Subcutaneous abdominal adipose tissue (tissue), 5 donors: ENCODE results near the gene HDAC5.
"Not testable (repeated sequence)": the region's sequence is repeated elsewhere in the genome, so short reads cannot be mapped to it uniquely, and the experiment has no call there.

ENCODE experiments used
- H3K27ac ChIP-seq: one replicate; pipeline ENCODE4 v1.7.0; 2013; ENCODE audit warnings: low read depth, mild to moderate bottlenecking, inconsistent platforms, low read length, moderate library complexity
- H3K27me3 ChIP-seq, 5 donors: one replicate each; pipeline ENCODE4 v1.7.0; 2013; ENCODE audit warnings: low read length in 5 of 5, inconsistent platforms in 1 of 5; ENCODE audit not compliant: control insufficient read depth in 5 of 5, insufficient read depth in 4 of 5
- H3K36me3 ChIP-seq, 5 donors: one replicate each; pipeline ENCODE4 v1.7.0; 2013; ENCODE audit warnings: low read length in 5 of 5; ENCODE audit not compliant: control insufficient read depth in 5 of 5, insufficient read depth in 5 of 5
- H3K4me1 ChIP-seq, 5 donors: one replicate each; pipeline ENCODE4 v1.7.0; 2013; ENCODE audit warnings: low read length in 5 of 5, mild to moderate bottlenecking in 3 of 5, moderate library complexity in 1 of 5; ENCODE audit not compliant: control insufficient read depth in 5 of 5, insufficient read depth in 5 of 5
- H3K4me3 ChIP-seq, 5 donors: one replicate each; pipeline ENCODE4 v1.7.0; 2013; ENCODE audit warnings: low read length in 5 of 5, low read depth in 1 of 5
- H3K9ac ChIP-seq, 5 donors: one replicate each; pipeline ENCODE4 v1.7.0; 2013; ENCODE audit warnings: low read length in 5 of 5, mild to moderate bottlenecking in 4 of 5, moderate library complexity in 3 of 5
- H3K9me3 ChIP-seq, 5 donors: one replicate each; pipeline ENCODE4 v1.7.0; 2013; ENCODE audit warnings: low read length in 5 of 5; ENCODE audit not compliant: control insufficient read depth in 5 of 5
- donor health status: healthy.
- donor health status: healthy.
- donor health status: healthy.
- donor health status: healthy.
- donor health status: healthy.

The HDAC5 gene

DNA sequence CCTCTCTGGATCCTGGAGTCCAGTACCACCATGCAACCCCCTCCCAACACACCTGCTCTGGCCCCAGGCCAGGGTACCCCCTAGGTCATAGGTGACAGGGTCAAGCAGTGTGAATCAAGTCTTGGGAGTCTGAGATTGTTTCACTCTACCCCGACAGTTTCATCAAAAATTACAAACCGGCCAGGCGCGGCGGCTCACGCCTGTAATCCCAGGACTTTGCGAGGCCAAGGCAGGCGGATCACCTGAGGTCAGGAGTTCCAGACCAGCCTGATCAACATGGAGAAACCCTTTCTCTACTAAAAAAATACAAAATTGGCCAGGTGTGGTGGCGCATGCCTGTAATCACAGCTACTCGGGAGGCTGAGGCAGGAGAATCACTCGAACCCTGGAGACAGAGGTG is 3.2 kb downstream of the HDAC5 start:
- H3K9me3 ChIP-seq, H3K27me3 ChIP-seq, H3K4me3 ChIP-seq, H3K27ac ChIP-seq, H3K9ac ChIP-seq: not testable (repeated sequence)
- peaks cover 0 to 23% (median 15%) of the 10 kb centered on the region in 5 donors for H3K36me3 ChIP-seq
- peaks cover 1 to 52% (median 48%) of the 10 kb centered on the region in 5 donors for H3K4me1 ChIP-seq

DNA sequence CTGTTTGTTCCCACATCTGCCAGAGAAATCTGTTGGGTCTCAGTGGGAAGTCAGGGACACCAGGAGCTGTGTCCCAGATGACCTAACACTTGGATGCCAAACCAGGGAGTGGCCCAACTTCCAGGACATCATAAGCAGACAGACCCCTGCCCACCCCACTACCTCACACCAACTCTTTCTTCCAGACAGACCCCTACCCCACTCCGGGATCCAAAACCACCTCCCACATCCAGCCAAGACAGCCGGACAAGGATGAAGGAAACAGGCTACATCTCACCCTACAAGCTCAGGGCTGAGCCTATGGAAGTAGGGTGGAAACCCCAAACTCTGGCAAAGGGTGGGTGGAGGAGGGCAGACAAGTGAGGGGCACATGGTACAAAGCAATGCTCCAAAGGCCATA is 3.6 kb downstream of the HDAC5 start:
- Histone ChIP-seq H3K4me1 (peaks cover 2 to 57% (median 53%) of the 10 kb centered on the region in 5 donors), H3K36me3 (peaks cover 0 to 27% (median 19%) of the 10 kb centered on the region in 5 donors), H3K9ac (no peak overlapping the region), H3K27me3 (no peaks in the 10 kb centered on the region), H3K9me3 (no peaks in the 10 kb centered on the region), H3K4me3 (no peak overlapping the region), H3K27ac (no peak overlapping the region)

DNA sequence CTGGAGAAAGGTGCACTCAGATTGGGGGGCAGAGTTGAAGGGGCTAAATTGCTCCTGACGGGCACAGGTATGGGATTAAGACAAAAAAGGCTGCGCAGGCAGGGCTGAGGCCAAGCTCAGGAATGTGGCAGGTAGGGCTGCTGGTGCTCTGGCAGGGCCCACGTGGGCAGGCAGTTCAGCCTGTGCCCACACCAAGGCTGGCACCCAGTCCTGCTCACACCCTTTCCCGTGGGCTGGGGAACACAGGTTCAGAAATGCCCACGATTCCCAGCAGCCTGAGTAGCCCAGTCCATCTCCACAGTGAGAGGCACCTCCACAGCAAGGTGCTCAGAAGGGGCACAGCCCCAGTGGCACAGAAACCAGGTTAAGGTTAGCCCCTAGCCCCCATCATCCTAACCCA is 4.4 kb downstream of the HDAC5 start:
- H3K27ac ChIP-seq = no peak overlapping the region
- no peak overlapping the region for H3K4me3 ChIP-seq
- no peaks in the 10 kb centered on the region for H3K9me3 ChIP-seq
- H3K9ac ChIP-seq = peak overlapping the region in 1 of 5 donors; percentile 48
- peaks cover 0 to 35% (median 24%) of the 10 kb centered on the region in 5 donors for H3K36me3 ChIP-seq
- peaks cover 5 to 61% (median 56%) of the 10 kb centered on the region in 5 donors for H3K4me1 ChIP-seq
- H3K27me3 ChIP-seq = no peaks in the 10 kb centered on the region

DNA sequence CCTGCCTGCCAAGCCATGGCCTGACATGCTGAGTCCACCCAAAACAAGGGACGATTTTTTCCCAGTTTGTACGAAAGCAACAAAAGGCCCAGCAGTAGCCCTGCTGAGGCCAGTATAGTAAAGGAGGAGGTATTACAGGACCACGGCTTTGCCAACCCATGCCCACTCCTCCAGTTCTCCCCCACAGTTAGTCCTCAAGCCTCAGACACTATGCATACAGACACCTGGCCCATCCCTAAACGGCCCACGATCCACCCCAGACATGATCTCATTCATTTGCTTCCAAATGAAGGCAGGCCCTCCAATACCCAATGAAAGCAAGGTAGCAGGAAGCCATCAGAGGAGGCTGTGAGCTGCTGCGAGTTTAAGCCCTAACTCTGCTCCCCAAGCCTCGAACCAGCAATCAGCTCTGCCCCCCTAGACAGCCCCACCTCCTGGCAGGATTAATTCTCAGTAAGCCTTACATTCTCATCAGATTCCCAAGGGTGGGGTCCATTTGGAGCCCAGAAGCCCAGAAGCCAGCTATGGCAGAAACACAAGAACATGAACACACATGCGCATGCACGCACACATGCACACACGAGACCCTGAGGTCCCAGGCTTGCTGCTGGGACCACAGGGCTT is 4.9 kb downstream of the HDAC5 start:
- Histone ChIP-seq H3K9ac (peak overlapping the region in 1 of 5 donors; percentile 48), H3K9me3 (no peaks in the 10 kb centered on the region), H3K27ac (no peak overlapping the region), H3K4me3 (no peak overlapping the region), H3K36me3 (peaks cover 0 to 40% (median 29%) of the 10 kb centered on the region in 5 donors), H3K27me3 (no peaks in the 10 kb centered on the region), H3K4me1 (peaks cover 9 to 64% (median 59%) of the 10 kb centered on the region in 5 donors)

DNA sequence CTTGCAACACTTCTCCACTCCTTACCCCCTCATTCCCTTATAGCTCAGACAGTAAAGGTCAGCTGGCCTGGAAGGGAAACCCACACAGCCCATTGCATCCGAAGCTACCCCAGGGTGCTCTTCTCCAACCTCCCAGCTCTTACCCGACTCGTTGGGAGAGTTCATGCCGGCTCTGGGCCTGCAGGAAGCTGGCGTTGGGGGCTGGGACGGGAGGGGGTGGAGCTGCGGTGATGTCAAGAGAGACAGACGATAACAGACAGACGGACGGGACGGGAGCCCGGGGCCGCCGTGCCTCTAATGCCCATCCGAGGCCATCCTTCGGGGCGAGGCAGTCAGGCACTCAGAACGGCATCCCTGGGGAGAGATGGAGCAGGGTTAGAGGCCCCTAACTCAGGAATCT is 6.1 kb downstream of the HDAC5 start:
- Histone ChIP-seq H3K4me1 (peaks cover 9 to 69% (median 63%) of the 10 kb centered on the region in 5 donors), H3K9me3 (no peaks in the 10 kb centered on the region), H3K9ac (no peak overlapping the region), H3K4me3 (no peak overlapping the region), H3K27ac (no peak overlapping the region), H3K36me3 (peaks cover 0 to 49% (median 29%) of the 10 kb centered on the region in 5 donors), H3K27me3 (no peaks in the 10 kb centered on the region)

DNA sequence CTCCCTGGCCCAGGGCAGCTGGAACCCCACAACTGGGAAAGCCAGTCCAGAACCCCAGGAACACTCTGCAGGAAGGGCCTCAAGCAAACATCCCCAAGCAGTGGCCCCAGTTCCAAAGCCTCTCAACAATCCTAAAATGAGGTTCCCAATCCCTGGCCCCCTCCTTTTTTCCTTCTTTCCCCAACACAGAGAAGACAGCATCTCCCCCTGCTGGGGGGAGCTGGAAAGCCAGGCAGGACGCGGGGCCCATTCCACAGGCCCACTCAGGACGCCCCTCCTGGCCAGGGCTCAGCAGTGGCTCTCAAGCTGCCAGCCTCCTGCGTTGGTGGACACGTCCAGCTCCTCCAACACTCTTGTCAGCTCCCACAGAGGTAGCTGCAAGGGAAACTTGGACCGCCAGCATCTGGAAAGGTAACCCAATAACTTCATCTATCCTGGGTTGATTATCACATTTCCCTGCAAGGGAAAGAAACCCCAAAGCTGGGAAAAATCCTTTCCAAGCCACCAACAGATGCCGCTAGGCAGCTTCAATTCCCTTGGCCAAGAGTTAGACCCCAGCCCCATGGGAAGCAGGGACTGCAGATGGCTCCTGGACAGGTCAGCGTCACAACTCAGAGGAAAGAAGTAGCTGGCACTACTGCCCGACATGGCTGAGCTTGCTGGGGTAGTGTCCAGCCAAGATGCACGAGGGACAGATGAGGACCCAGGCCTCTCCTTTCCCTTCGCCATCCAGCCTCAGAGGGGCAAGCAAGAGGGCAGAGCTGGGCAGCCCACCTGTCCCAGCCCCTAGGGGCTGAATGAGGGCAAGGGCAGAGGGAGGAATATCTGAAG is 7.6 kb downstream of the HDAC5 start:
- H3K9me3 ChIP-seq = no peaks in the 10 kb centered on the region
- no peaks in the 10 kb centered on the region for H3K27me3 ChIP-seq
- no peak overlapping the region for H3K4me3 ChIP-seq
- H3K27ac ChIP-seq = peak overlapping the region; percentile 37
- peak overlapping the region in 2 of 5 donors; percentile 13 to 19 for H3K9ac ChIP-seq
- peaks cover 0 to 49% (median 29%) of the 10 kb centered on the region in 5 donors for H3K36me3 ChIP-seq
- peaks cover 15 to 69% (median 64%) of the 10 kb centered on the region in 5 donors for H3K4me1 ChIP-seq

DNA sequence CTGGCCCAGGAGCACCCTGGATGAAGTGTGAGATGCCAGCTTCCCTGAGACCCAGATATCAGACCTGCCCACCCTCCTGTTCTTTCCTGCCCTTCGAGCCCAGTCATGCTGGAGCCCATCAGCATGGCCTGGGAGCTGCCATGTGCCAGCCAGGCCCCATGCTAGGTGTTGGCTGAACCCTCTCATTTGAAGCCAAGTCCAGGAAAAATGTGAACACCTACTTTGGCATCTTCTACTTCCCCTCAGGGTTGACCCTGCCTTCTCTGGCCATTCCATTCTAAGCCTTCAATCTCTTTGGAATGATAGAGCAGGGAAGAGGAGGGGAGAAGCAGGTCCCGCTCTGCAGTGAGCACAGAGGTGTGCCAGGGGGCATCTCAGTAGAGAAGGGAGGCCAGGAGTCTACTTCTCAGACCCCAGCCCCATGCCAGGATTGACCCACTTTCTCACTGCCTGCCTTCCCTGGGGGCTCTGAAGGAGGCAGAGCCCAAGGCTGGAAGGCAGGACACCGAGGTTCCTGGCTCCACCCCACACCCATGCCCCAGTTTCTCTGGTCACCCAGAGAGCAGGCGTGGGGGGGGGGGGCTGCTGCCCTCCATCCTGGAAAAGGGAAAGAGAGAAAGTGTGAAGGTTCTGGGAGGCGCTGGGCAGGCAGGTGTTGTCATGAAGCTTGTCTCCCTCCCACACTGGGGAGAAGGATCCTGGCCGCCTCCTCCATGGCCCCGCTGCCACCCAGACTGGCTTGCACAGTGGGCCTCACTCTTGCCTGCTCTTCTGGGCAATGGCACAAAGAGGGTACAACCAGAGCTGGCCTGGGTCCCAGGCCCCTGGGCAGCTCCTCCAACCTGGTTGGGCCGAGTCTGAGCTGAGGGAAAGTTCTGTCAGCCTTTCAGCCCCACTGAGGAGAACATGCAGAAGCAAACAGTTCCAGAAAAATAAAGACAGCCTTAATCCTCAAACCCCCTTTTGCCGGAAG is 9.3 kb downstream of the HDAC5 start:
- Histone ChIP-seq H3K4me1 (peaks cover 26 to 80% (median 73%) of the 10 kb centered on the region in 5 donors), H3K36me3 (peaks cover 0 to 49% (median 29%) of the 10 kb centered on the region in 5 donors), H3K4me3 (no peak overlapping the region), H3K27ac (peak overlapping the region; percentile 37), H3K9me3 (no peaks in the 10 kb centered on the region), H3K27me3 (no peaks in the 10 kb centered on the region), H3K9ac (peak overlapping the region; percentile 21 to 67 (median 34))

DNA sequence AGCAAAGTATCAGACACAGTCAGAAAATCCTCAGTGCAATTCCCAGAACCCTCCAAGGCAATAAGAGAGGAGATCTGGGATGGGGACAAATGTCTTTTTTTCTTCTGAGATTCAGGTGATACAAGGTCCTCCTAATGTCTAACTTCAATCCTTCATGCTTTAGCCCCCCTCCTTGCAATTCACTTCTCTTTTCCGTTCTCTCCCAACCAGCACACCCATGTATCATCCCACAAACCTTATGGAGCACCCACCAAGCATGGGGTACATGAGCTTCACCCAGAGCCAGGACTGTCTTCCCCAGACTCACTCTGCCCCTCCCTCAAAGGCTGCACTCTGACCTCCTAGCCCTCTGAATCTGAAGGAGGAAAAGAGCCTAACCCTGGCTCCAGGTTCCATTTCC is 10.1 kb downstream of the HDAC5 start:
- no peaks in the 10 kb centered on the region for H3K9me3 ChIP-seq
- no peaks in the 10 kb centered on the region for H3K27me3 ChIP-seq
- H3K9ac ChIP-seq = peak overlapping the region in 1 of 5 donors; percentile 41
- peaks cover 0 to 46% (median 29%) of the 10 kb centered on the region in 5 donors for H3K36me3 ChIP-seq
- H3K4me3 ChIP-seq = no peak overlapping the region
- peaks cover 30 to 80% (median 76%) of the 10 kb centered on the region in 5 donors for H3K4me1 ChIP-seq
- H3K27ac ChIP-seq = peak overlapping the region; percentile 30

DNA sequence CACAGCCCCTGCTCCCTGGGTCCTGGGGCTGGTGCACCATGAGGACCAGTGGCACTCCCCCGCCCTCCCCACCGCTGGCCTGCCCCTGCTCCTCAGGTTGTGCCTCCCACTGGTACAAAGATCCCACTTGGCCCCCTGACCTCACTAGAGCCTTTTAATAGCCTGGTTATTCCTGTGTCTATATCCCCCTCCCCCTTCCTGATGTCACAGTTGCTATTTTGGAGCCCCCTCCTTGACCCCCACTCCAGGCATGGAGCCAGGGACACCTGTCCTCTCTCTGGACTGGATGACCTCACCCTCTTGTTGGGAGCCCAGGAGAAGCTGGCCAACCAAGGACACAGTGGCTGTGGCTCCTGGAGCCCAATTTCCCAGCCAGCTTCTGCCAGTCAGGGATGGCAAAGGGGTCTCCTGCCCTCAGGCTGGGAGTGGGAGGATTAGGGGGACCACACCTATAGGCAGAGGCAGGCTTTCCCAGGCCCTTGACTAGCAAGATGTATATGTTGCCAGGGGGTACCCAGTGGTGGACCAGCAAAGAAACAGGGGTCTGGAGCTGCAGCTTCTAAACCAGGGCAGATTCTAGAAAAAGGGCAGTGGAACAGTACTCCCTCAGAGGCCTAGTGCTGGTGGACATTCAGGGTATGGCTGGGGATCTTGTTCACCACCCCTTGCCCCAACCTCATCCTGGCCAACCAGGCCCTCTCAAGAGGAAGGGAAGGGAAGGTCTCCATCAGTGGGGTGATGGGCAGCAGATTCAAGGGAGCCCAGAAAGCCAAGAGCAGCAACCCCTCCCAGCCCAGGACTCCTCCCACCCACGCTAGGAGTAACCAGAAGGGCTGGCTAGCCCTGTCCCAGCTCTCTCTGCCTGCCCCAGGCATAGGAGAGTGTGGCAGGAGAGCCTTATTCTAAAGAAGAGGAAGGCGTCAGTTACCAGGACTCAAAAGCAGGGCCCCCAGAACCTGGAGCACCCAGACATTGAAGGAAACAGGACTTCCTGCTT is 10.9 kb downstream of the HDAC5 start:
- Histone ChIP-seq H3K27ac (peak overlapping the region; percentile 67), H3K4me3 (no peak overlapping the region), H3K9ac (peak overlapping the region in 2 of 5 donors; percentile 7 to 11), H3K4me1 (peaks cover 35 to 87% (median 84%) of the 10 kb centered on the region in 5 donors), H3K27me3 (no peaks in the 10 kb centered on the region), H3K9me3 (no peaks in the 10 kb centered on the region), H3K36me3 (peaks cover 0 to 46% (median 29%) of the 10 kb centered on the region in 5 donors)
